Activated CD4-positive, alpha-beta memory T cell treated with anti-CD3 and anti-CD28 coated beads, Interleukin-2, amount 10 ng/mL, durations not matched to agents 7 days and 5 days (primary cell): ENCODE results near the gene MYO1E. TPM values are rescaled to one million over a fixed set of nuclear protein-coding genes. Genes with fewer than 3 reads are reported as not detected.

ENCODE experiments used
- CTCF ChIA-PET: fragments of 350-600 bp; sonication (Branson Sonifier 250); formaldehyde crosslinking; loops from one replicate; lab custom pipeline; 2021; ENCODE audit warnings: antibody characterized with exemption, inconsistent platforms; lab: Charles Lee
- POLR2A ChIA-PET: fragments of 350-600 bp; sonication (Branson Sonifier 250); formaldehyde crosslinking; loops from one replicate; lab custom pipeline; 2021; ENCODE audit warnings: antibody characterized with exemption; lab: Charles Lee
- DNase-seq: peaks from one replicate; pipeline ENCODE4 v3.0.0-alpha.2; 2020
- H3K27ac Mint-ChIP-seq: one replicate; pipeline ENCODE4 v1.8.0; 2021; ENCODE audit warnings: mild to moderate bottlenecking, mixed read lengths
- H3K27me3 Mint-ChIP-seq: one replicate; pipeline ENCODE4 v1.8.0; 2021; ENCODE audit warnings: mixed read lengths
- H3K36me3 Mint-ChIP-seq: one replicate; pipeline ENCODE4 v1.8.0; 2021; ENCODE audit warnings: low read depth, mixed read lengths
- H3K4me1 Mint-ChIP-seq: one replicate; pipeline ENCODE4 v1.8.0; 2021; ENCODE audit warnings: mixed read lengths
- H3K4me3 Mint-ChIP-seq: one replicate; pipeline ENCODE4 v1.8.0; 2021; ENCODE audit warnings: mild to moderate bottlenecking, mixed read lengths
- H3K9me3 Mint-ChIP-seq: one replicate; pipeline ENCODE4 v1.8.0; 2021; ENCODE audit warnings: mixed read lengths
- total RNA-seq, 2 experiments: library from RNA; stranded (reverse); gene quantifications; one replicate each; pipeline ENCODE4 v1.2.3, GENCODE V29; 2021

MYO1E gene
- 10 to 100 TPM; 40.8 to 46.1 TPM for total RNA-seq

DNA sequence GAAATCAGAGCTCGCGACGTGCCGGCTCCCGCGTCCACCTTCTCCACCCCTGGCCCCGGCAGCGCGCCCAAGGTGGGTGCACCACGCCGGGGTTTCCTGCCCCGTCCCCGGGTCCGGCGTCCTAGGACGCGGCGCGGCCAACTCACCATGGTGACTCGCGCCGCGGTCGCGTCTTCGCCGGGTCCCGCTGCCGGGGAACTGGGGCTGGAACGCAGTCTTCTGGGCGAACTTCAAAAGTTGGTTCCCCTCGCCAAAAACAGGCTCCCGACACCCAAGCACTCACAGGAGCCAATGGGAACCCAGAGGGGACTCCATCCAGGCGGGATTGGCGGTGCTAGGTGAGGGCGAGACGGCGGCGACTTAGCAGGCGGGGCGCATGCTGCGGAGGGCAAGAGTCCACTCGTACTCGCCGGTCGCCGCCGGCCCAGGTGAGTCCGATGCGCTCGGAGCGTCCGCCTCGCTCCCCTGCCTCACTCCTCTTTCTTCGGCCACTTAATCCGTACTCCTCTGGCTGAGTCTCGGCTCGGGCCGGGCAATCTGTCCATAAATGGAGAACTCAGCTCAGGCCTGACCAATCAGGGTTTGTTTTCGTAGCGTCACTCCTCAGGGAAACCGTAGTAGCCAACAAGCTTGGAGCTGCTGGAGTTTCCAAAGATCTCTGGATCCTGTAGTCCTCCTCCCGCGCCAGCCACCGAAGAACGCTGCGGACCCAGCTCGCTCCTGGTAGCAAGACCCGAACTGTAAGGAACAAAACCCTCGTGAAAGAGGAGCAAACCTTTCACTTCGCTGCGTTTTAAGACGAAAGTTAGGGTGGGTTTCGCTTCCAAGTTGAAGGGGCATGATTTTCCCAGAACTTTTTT lies at the start of gene MYO1E:
TSS of gene MYO1E (minus strand) at position 520 of the 860 bp plus-strand sequence. CDS start at position 149, 371 bp downstream.
- H3K4me1 Mint-ChIP-seq = peaks cover 32% of the 10 kb centered on the region
- peak within 1 kb of the TSS; percentile 82 for H3K4me3 Mint-ChIP-seq
- ChIA-PET CTCF (interaction anchor here (0.6 to 1.2 kb wide), 2 partner anchors 126 to 127 kb away, joined by 3 to 9 read pairs; no protein-coding TSS in a partner anchor), POLR2A (interaction anchor here (0.7 kb wide), 1 partner anchor 12 kb away, joined by 3 read pairs; no protein-coding TSS in a partner anchor)
- peaks cover 9% of the 10 kb centered on the region for H3K36me3 Mint-ChIP-seq
- no peak within 1 kb of the TSS for H3K27ac Mint-ChIP-seq
- peak; percentile 44 for DNase-seq
- no peaks in the 10 kb centered on the region for H3K9me3 Mint-ChIP-seq
- peaks cover 55% of the 10 kb centered on the region for H3K27me3 Mint-ChIP-seq

DNA sequence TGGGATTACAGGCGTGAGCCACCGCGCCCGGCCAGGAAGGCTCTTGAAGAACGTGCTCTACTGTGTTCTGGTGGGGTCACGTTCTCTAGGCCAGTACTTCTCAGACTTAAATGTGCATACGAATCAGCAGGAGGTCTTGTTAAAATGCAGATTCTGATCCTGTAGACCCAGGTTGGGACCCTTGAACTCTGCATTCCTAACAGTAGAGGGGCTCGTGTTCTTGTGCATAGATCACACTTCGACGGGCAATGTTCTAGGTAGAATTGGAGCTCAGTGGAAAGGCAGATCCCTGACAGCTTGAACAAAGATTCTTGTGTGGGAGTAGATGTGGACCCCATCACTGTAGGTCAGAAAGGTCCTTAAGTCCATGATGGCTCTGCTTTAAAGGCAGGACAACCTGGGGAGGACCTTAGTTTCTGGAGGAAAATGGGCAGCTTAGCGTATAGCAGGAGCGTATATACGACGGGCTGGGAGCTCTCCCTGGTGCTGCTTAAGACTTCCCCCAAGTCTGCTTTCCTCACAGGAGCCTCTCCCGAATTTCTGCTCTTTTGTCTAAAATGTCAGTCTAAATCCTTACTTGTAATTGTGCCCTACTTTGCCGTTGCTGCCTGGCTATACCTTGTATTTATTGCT lies 48.4 kb upstream of the MYO1E start:
- H3K27me3 Mint-ChIP-seq = peaks cover 46% of the 10 kb centered on the region
- H3K4me3 Mint-ChIP-seq = no peak overlapping the region
- peaks cover 23% of the 10 kb centered on the region for H3K4me1 Mint-ChIP-seq
- H3K36me3 Mint-ChIP-seq = no peaks in the 10 kb centered on the region
- H3K9me3 Mint-ChIP-seq = no peaks in the 10 kb centered on the region
- ChIA-PET CTCF (interaction anchor here (3.3 kb wide), 1 partner anchor 174 kb away, joined by 10 read pairs; no protein-coding TSS in a partner anchor), POLR2A (interaction anchor here (1.9 kb wide), 1 partner anchor 11 kb away, joined by 8 read pairs; no protein-coding TSS in a partner anchor)
- H3K27ac Mint-ChIP-seq = no peak overlapping the region
- no peak for DNase-seq

DNA sequence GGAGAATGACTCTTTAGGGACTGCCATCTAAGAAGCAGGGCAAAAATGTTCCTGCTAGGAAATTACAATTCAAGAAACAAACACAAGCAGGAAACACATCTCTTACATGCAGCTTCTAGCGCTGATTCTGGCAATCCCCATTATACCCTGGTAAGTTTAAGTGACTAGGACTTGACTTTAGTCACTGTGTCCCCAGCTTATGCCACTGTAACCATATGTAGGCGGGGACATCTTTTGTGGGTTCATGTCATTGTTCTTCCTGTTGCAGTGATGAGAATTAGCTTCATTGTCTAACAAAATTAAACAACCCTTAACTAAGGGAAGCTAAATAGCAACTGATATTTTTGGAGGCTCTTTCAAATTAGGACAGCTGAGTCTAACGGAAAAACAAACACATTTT lies 47.4 kb upstream of the MYO1E start:
- Mint-ChIP-seq H3K27me3 (peaks cover 50% of the 10 kb centered on the region), H3K9me3 (no peaks in the 10 kb centered on the region), H3K36me3 (no peaks in the 10 kb centered on the region), H3K4me1 (peaks cover 23% of the 10 kb centered on the region), H3K27ac (no peak overlapping the region), H3K4me3 (no peak overlapping the region)
- POLR2A ChIA-PET = interaction anchor here (0.6 to 1.9 kb wide), 2 partner anchors 10 to 206 kb away, joined by 3 to 8 read pairs; no protein-coding TSS in a partner anchor
- peak; percentile 42 for DNase-seq
- CTCF ChIA-PET = interaction anchor here (1.0 to 3.3 kb wide), 5 partner anchors 10 to 245 kb away, joined by 3 to 10 read pairs (median 4); partner anchors contain the start of gene FAM81A

GRCh38 chr15:59419170-59419569 lies 46.5 kb upstream of the MYO1E start:
- H3K4me3 Mint-ChIP-seq = no peak overlapping the region
- H3K4me1 Mint-ChIP-seq = peaks cover 24% of the 10 kb centered on the region
- H3K27ac Mint-ChIP-seq = no peak overlapping the region
- peaks cover 47% of the 10 kb centered on the region for H3K27me3 Mint-ChIP-seq
- no peaks in the 10 kb centered on the region for H3K9me3 Mint-ChIP-seq
- ChIA-PET POLR2A (no interaction called here), CTCF (interaction anchor here (3.3 kb wide), 1 partner anchor 172 kb away, joined by 10 read pairs; no protein-coding TSS in a partner anchor)
- DNase-seq = no peak
- no peaks in the 10 kb centered on the region for H3K36me3 Mint-ChIP-seq

GRCh38 chr15:59416816-59417215 lies 44.1 kb upstream of the MYO1E start:
- no peak overlapping the region for H3K4me3 Mint-ChIP-seq
- no peaks in the 10 kb centered on the region for H3K36me3 Mint-ChIP-seq
- H3K9me3 Mint-ChIP-seq = no peaks in the 10 kb centered on the region
- peaks cover 43% of the 10 kb centered on the region for H3K4me1 Mint-ChIP-seq
- POLR2A ChIA-PET = interaction anchor here (0.7 kb wide), 1 partner anchor 1516 kb away, joined by 3 read pairs; no protein-coding TSS in a partner anchor
- CTCF ChIA-PET = no interaction called here
- H3K27ac Mint-ChIP-seq = no peak overlapping the region
- no peak for DNase-seq
- peaks cover 42% of the 10 kb centered on the region for H3K27me3 Mint-ChIP-seq

- ChIA-PET POLR2A (no interaction called here), CTCF (no interaction called here)
- Mint-ChIP-seq H3K4me3 (no peak overlapping the region), H3K36me3 (no peaks in the 10 kb centered on the region), H3K27me3 (peaks cover 39% of the 10 kb centered on the region), H3K4me1 (peaks cover 35% of the 10 kb centered on the region), H3K9me3 (no peaks in the 10 kb centered on the region), H3K27ac (no peak overlapping the region)
- DNase-seq = no peak
These were observed 40.9 kb upstream of the MYO1E start for GRCh38 chr15:59413577-59413976.

DNA sequence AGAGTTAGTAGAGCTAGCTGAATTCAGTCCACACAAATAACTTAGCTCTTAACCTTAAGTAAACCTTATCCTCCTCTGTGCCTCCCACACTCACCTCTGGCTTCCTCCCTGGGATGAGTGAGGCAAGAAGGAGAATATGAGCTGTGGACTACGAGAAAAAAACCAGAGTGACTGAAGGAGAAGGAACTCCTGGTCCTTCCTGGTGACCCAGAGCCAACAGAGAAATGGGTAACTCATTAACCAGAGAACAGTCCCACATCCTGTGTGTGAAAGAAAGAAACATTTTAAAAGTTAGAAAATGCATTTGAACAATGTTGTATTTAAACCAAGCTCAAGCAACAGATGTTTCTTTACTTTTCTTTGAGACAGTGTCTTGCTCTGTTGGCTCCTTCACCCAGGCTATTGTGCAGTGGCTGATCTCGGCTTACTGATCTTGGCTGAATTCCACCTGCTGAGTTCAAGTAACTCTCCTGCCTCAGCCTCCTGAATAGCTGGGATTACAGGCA lies 37.8 kb upstream of the MYO1E start:
- no peak overlapping the region for H3K27ac Mint-ChIP-seq
- peaks cover 22% of the 10 kb centered on the region for H3K27me3 Mint-ChIP-seq
- no peak for DNase-seq
- H3K4me3 Mint-ChIP-seq = no peak overlapping the region
- ChIA-PET POLR2A (interaction anchor here (1.0 to 2.4 kb wide), 2 partner anchors 10 to 87 kb away, joined by 3 to 8 read pairs; no protein-coding TSS in a partner anchor), CTCF (interaction anchor here (1.4 to 2.2 kb wide), 5 partner anchors 10 to 164 kb away, joined by 3 to 14 read pairs (median 4); no protein-coding TSS in a partner anchor)
- peaks cover 32% of the 10 kb centered on the region for H3K4me1 Mint-ChIP-seq
- H3K9me3 Mint-ChIP-seq = no peaks in the 10 kb centered on the region
- H3K36me3 Mint-ChIP-seq = no peaks in the 10 kb centered on the region

GRCh38 chr15:59407946-59408345 lies 35.3 kb upstream of the MYO1E start:
- H3K4me1 Mint-ChIP-seq = peaks cover 20% of the 10 kb centered on the region
- ChIA-PET POLR2A (interaction anchor here (0.6 kb wide), 1 partner anchor 116 kb away, joined by 3 read pairs; no protein-coding TSS in a partner anchor), CTCF (no interaction called here)
- H3K36me3 Mint-ChIP-seq = no peaks in the 10 kb centered on the region
- no peak overlapping the region for H3K27ac Mint-ChIP-seq
- no peaks in the 10 kb centered on the region for H3K9me3 Mint-ChIP-seq
- DNase-seq = no peak
- peaks cover 17% of the 10 kb centered on the region for H3K27me3 Mint-ChIP-seq
- H3K4me3 Mint-ChIP-seq = no peak overlapping the region

DNA sequence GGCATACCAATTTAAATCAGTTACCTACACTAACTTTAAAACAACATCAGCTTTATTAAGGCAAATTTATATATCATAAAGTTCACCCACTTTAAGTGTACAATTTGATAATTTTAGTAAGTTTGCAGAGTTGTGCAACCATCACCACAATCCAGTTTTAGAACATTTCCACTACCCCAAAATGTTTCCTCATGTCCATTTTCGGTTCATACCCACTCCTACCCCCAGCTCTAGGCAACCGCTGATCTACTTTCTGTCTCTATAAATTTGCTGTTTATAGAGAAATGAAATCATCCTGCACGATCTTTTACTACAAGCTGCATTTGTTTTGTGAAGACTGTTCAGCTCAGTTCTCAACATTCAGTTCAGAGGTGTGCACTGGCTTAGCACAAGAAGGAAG lies 33.8 kb upstream of the MYO1E start:
- H3K9me3 Mint-ChIP-seq = no peaks in the 10 kb centered on the region

GRCh38 chr15:59405079-59405478 lies 32.4 kb upstream of the MYO1E start:
- no peak overlapping the region for H3K27ac Mint-ChIP-seq
- no peaks in the 10 kb centered on the region for H3K36me3 Mint-ChIP-seq
- H3K9me3 Mint-ChIP-seq = no peaks in the 10 kb centered on the region
- DNase-seq = no peak
- ChIA-PET POLR2A (interaction anchor here (1.4 kb wide), 1 partner anchor 13 kb away, joined by 3 read pairs; no protein-coding TSS in a partner anchor), CTCF (no interaction called here)
- H3K4me3 Mint-ChIP-seq = no peak overlapping the region
- H3K4me1 Mint-ChIP-seq = peaks cover 2% of the 10 kb centered on the region
- peaks cover 24% of the 10 kb centered on the region for H3K27me3 Mint-ChIP-seq

More for the DNA sequence above, 33.8 kb upstream of the MYO1E start:
- H3K4me3 Mint-ChIP-seq = no peak overlapping the region
- no peak for DNase-seq
- ChIA-PET CTCF (interaction anchor here (0.7 kb wide), 1 partner anchor 24 kb away, joined by 3 read pairs; no protein-coding TSS in a partner anchor), POLR2A (no interaction called here)
- no peak overlapping the region for H3K27ac Mint-ChIP-seq
- peaks cover 17% of the 10 kb centered on the region for H3K27me3 Mint-ChIP-seq
- H3K36me3 Mint-ChIP-seq = no peaks in the 10 kb centered on the region
- peaks cover 12% of the 10 kb centered on the region for H3K4me1 Mint-ChIP-seq

- Mint-ChIP-seq H3K27ac (no peak overlapping the region), H3K36me3 (no peaks in the 10 kb centered on the region), H3K9me3 (no peaks in the 10 kb centered on the region), H3K4me3 (no peak overlapping the region), H3K27me3 (peaks cover 33% of the 10 kb centered on the region), H3K4me1 (peaks cover 2% of the 10 kb centered on the region)
- no peak for DNase-seq
- POLR2A ChIA-PET = no interaction called here
- CTCF ChIA-PET = no interaction called here
These were observed 29.3 kb upstream of the MYO1E start for GRCh38 chr15:59401824-59402569.
